Stimulated activated CD8-positive, alpha-beta memory T cell treated with anti-CD3 and anti-CD28 coated beads, Interleukin-2, amount 100 ng/mL, for 1 hour (primary cell): ENCODE data around the gene DVL1.

Experiments used
- DNase-seq, 2 donors: peaks; one replicate each; pipeline ENCODE4 v3.0.0-alpha.2; 2020; ENCODE audit warnings: low read depth in 2 of 2

Gene DVL1

DNA sequence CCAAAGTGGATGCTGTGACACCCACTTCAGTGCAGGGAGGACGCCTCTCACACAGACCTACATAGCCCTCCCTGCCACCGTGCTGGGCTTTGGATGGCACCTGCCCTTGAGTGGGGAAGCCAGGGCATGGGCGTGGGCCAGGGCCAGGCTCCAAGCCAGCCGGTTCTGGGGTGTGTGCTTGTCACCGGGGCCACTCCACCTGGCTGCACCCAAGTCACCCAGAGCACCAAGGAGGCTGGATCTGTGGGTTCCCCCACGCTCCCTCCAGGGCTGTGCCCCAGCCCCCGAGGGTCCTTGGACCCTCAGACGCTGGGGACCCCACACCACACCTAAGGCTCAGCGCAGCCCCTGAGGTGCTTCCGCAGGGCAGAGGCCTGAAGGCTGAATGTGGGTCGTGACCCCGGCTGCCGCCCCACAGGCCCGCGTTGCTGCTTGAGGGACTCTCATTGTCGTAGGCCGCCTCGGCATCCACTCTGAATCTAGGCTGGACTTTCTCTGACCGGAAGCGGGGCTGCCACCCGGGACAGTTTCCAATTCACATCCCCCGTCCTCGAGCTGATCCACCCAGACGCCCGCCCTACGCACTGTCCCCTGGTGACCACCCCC is 7.7 kb upstream of the DVL1 start:
- no peak for DNase-seq

DNA sequence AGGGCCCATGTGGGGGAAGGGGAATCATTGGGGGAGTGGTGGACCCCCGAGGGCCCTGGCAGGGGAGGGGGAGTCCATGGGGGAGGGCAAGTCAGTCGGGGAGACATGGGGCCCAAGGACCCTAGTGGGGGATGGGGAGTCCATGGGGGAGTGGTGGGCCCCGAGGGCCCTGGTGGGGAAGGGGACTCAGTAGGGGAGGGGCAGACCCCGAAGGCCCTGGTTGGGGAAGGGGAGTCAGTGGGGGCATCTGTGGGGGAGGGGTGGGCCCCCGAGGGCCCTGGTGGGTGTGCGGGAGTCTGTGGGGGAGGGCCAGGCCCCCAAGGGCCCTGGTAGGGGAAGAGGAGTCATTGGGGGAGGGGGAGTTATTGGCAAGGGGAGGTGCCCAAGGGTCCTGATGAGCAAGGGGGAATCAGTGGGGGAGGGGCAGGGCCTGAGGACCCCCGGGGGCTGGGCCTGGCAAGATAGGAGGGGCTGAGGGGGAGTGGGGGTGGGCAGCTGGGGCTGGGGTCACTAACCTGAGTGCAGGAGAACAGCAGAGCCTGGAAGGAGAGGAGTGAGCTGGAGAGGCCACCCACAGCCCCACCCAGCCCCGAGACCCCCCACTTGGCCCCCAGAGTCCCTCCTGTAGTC is 7.1 kb upstream of the DVL1 start:
- no peak for DNase-seq

- DNase-seq = no peak
These were observed 6.2 kb upstream of the DVL1 start for GRCh38 chr1:1355416-1355815.

DNA sequence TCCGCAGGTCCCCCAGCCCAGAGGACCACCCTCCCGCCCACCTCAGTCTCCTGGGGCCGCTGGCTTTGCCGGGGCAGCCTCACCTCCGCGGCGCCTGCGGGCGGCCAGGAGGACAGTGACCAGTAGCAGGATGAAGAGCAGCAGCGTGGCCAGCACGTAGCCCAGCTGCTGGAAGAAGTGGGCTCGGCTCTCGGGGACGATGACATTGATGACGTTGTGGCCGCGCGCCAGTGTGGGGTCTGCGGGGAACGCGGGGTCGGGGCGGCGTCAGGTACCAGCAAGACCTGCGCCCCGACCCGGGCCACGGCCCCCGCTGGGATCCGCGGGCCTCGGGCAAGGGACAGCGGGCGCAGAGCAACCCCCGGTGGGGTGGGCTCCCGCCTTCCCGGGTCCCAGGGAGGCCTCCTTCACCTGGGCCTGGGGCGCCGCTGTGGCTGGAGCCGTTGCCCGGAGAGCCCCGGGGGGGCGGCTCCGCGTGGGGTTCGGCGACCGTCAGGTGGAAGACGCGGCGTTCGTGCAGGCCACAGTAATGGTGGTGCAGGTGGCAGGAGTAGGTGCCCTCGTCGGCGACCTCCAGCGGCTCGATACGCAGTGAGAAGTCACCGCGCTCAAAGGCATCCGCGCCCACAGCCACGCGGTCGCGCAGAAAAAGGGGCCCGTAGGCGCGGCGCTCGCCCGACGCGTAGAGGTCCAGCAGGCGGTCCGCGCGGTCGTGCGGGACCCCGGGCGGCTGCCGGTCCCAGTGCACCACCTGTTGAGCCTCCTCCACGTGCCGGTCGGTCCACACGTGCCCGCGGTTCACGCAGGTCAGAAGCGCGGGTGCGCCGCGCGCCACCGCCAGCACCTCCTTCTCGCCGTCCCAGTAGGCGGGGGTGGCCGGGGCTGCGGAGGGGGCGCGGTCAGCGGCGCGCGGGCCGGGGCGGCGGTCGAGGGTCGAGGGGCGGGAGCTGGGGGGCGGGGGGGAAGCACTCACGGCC is 5.3 kb upstream of the DVL1 start:
- no peak for DNase-seq

GRCh38 chr1:1353389-1354151 is 4.4 kb upstream of the DVL1 start:
- no peak for DNase-seq

- DNase-seq = no peak
These were observed 3.7 kb upstream of the DVL1 start for GRCh38 chr1:1352786-1353388.

DNA sequence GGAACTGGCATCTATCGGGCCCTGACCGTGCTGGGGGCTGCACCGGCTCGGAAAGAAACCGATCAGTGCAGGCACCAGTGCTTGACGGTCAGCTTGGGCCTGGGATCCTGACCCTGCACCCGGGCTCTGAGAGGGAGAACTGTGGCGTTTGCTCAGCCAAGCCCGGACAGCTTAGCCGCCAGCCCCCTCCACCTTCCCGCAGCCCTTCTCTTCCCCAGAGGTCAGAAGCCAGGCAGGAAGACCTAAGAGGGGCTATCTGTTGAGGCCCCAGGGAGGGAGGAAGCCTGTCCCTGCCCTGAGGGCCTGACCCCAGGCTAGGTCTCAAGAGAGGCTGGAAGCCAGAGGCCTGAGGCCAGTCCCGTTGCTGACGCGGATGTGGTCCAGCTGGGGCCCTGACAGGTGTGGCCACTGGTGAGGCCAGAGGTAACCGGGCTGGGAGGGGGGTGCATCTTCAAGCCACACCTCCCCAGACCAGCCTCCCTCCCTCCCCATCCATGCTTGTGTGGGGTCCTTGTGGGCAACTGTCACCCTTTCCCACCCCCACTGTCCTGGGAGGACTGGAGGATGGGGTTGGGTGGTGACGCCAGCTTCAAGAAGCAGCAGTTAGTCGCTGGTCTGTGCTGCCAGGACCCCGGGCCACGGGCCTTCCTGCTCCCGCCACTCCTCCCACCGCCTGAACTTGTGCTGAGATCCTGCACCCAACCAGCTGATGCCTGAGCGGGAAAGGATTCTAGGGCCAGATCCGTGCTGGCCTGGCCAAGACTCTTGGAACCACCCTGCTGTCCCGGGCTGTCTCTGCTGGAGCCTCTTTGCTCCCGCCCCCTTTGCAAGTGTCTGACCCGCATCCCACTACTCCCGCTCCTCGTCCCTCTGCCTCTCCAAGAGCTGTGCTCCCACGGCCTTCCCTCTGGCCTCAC is 2.6 kb upstream of the DVL1 start:
- DNase-seq = no peak

- DNase-seq = no peak
These were observed 580 bp downstream of the DVL1 start for GRCh38 chr1:1348420-1349255.

GRCh38 chr1:1347663-1348419 is 1.4 kb downstream of the DVL1 start:
- no peak for DNase-seq

DNA sequence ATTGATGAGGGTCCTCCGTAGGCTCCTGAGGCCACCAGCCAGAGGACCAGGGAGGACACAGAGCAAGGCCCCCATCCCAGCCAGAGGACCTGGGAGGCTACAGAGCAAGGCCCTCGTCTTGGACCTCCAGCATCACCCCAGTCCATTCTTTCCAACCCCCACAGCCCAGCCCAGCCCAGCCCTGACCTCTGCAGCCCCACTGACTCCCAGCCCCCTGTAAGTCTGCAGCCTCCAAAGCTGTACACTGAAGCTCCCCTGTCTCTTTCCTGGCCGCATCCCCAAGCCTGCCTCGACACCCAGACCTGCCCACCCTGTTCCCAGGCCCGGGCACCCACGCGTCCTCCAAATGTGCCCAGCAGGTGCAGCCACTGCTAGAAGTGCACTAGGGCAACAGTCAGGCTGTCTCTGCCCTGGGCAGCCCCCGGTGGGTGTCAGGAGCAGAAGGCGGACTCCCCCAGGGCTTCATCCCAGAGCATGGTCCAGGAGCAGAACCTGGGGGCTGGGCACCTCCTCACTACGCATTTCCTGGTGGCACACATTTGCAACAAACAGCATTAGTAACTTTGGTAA is 2.1 kb downstream of the DVL1 start:
- DNase-seq = no peak

GRCh38 chr1:1346501-1346890 is 2.7 kb downstream of the DVL1 start:
- no peak for DNase-seq

GRCh38 chr1:1345860-1346500 is 3.2 kb downstream of the DVL1 start:
- DNase-seq = no peak

- DNase-seq = no peak
These were observed 3.8 kb downstream of the DVL1 start for GRCh38 chr1:1345384-1345783.

DNA sequence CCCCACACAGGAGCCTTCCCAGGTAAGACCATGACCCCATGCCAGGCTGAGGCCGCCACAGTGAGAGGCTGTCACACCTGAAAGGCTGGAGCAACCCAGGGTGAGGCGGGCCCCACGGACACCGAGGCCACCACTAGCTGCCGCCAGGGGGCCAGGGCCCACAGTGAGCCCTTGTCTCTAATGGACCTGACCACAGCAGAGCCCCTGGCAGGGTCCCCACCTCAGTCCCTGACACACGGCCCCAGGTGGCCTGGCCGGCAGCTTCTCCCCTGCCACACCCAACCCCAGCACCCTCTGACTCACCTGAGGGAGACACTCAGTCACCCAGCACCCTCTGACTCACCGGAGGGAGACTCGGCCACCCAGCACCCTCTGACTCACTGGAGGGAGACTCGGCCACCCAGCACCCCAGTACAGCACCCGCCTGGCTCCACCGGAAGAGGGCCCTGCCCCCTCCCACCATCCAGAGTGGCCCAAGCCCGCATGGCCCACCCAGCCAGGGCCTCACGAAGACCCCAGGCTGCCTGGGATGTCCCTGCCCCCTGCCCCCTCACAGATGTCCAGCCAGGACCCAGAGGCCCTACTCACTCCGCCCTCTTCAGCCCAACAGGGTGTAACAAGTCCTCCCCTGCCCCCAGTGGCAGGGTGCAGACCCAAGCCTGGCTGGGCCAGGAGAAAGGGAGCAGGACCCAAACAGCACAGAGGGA is 4.4 kb downstream of the DVL1 start:
- DNase-seq = no peak

GRCh38 chr1:1343811-1344421 is 5.3 kb downstream of the DVL1 start:
- DNase-seq = no peak

GRCh38 chr1:1342584-1343115 is 6.6 kb downstream of the DVL1 start:
- no peak for DNase-seq
